Astrocyte of the cerebellum (primary cell): ENCODE data around the gene ASPN.

Source experiments
- DNase-seq: peaks from one replicate; pipeline ENCODE4 v3.0.0-alpha.2; 2011; ENCODE audit warnings: low read depth
- H3K4me3 ChIP-seq: 2 replicates; pipeline ENCODE4 v1.5.1; 2011; ENCODE audit warnings: mild to moderate bottlenecking, low read depth, low read length, moderate library complexity
- CTCF ChIP-seq: IDR thresholded peaks from 2 replicates; pipeline ENCODE4 v1.5.1; 2012; ENCODE audit warnings: low read length, low read depth, moderate library complexity, mild to moderate bottlenecking; ENCODE audit errors: missing control alignments
- in situ Hi-C: cut with HindIII; loops from 2 replicates; pipeline ENCODE4 v1.10.0; 2017; ENCODE audit warnings: low sequenced_read_pairs

ASPN gene

GRCh38 chr9:92446536-92446935 is 35.8 kb downstream of the ASPN start:
- TF ChIP-seq CTCF, result no peak
- in situ Hi-C loops, result no loop called here
- no peak for DNase-seq
- H3K4me3 ChIP-seq, result no peak overlapping the region

DNA sequence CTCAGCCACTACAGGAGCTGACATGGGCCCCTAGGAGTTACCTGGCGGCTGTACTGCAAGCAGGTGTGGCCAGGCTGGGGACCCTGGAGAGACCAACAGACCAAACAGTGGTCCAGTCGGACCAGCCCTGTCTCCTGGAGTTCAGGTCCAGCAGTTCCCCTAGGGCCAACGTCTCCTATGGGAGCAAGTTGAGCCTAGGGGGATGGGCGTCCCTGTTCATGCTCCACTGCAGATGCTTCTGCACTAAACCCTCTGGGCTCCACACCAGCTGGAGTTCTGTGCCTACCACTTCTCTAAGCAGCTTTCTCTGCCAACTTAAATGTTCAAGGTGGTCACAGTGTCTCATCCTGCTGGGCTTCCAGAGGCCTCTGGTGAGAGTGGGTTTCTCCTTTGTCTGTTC is 37.5 kb downstream of the ASPN start:
- in situ Hi-C loops, result no loop called here
- H3K4me3 ChIP-seq, result no peak overlapping the region
- no peak for TF ChIP-seq CTCF
- no peak for DNase-seq

DNA sequence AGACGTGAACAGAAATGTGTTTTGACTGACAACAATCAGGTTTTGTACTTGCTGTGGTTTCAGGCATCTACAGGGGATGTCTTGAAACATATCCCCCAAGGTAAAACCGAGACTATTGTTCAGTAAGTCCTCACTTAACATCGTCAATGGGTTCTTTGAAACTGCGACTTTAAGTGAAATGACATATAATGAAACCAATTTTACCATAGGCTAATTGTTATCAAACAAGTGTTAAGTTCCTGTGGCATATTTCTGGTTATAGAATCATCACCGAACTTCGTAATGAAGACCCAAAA is 41.6 kb downstream of the ASPN start:
- in situ Hi-C loops, result no loop called here
- no peak for DNase-seq
- TF ChIP-seq CTCF, result no peak
- no peak overlapping the region for H3K4me3 ChIP-seq

DNA sequence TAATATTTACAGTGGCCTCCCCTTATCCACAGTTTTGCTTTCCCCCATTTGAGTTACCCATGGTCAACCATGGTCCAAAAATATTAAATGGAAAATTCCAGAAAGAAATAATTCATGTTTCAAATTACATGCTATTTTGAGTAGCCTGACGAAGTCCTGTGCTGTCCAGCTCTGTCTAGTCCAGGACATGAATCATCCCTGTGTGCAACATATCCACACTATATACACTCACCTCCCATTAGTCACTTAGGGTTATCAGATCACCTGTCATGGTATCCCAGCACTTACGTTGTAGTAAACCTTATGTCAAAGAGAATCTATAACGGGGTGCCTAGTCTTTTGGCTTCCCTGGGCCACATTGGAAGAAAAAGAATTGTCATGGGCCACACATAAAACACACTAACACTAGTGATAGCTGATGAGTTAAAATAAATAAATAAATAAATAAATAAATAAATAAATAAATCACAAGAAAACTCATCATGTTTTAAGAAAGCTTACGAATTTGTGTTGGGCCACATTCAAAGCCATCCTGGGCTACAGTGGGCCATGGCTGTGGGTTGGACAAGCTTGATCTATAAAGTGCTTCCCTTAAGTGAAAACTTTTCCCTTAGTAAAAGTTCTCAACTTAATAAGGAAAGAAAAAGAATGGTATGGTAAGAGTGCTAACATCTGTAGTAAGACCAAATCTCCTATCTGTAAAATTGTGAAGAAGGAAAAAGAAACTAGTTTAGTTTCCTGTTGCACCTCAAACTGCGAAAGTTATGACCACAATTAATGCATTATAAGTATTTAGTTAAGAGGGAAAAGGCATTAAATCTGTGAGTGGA is 42.2 kb downstream of the ASPN start:
- in situ Hi-C loops, result no loop called here

GRCh38 chr9:92438900-92439526 is 43.3 kb downstream of the ASPN start:
- peak; percentile 15 for TF ChIP-seq CTCF
- peak; percentile 12 for DNase-seq
- no peak overlapping the region for H3K4me3 ChIP-seq
- in situ Hi-C loops, result no loop called here

More for the DNA sequence above, 42.2 kb downstream of the ASPN start:
- no peak for TF ChIP-seq CTCF
- no peak overlapping the region for H3K4me3 ChIP-seq
- no peak for DNase-seq

GRCh38 chr9:92435263-92435662 is 47.0 kb downstream of the ASPN start:
- no peak for DNase-seq
- no peak overlapping the region for H3K4me3 ChIP-seq
- in situ Hi-C loops, result no loop called here
- TF ChIP-seq CTCF, result no peak
